Measurements from ENCODE around the gene SKIDA1.

The SKIDA1 gene

DNA sequence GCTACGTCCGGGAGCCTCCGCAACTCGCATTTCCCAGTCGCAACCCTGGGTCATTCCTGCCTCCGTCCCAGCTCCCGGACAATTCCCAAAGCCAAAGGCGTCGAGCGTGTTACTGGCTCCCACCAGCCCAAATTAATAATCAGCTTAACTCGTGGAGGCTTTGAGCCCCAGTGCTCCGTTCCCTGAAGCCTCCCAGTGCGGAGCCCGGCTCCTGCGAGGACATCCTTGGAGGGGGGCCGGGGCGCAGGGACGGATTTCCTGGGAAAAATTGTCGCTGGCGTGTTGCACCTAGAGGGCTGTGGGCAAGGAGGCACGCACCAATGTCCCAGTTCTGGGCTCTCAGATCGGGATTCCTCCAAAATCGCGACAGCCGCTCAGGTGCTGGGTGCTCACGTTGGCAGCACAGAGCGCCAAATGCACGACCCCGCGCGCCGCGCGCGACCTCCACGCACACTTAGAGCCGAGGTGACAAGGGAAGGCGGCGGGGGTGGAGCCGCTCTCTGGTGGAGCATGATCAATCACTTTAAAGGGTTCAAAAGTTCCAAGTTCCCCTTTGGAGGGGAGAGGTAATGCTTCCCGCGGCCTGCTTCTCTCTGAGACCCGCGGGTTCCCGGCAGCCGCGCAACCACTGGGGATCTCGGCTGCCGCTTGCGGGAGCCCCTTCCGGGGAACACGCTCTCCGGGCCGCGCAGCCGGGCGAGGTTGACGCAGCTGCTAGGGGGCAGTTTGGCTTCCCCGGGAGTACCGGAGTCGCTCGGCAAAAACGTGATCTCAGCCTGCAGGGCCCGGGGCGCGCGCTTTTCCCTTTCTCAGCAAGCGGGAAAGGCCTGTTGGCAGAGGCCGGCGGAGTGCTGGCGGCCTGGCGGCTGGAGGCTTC is 25.5 kb downstream of the SKIDA1 start:
- no peak for DNase-seq

DNA sequence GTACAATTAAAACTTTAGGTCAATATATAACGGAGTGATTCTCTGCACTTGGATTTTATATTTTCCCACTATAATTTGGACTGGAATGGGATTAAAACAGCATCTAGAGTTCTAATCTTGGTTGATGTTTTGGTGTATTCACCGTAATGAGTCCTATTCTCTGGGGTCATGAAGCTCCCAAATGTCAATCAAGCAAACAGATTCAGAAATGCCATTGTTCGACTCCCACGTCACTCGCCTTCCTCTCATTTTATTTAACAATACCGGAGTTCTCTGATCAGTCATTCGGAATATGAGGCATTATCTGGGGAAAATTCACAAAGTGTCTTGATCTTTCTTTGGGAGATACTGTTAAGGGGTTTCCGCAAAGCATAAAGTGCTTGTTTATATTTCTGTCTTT is 26.5 kb downstream of the SKIDA1 start:
- no peak for DNase-seq

DNA sequence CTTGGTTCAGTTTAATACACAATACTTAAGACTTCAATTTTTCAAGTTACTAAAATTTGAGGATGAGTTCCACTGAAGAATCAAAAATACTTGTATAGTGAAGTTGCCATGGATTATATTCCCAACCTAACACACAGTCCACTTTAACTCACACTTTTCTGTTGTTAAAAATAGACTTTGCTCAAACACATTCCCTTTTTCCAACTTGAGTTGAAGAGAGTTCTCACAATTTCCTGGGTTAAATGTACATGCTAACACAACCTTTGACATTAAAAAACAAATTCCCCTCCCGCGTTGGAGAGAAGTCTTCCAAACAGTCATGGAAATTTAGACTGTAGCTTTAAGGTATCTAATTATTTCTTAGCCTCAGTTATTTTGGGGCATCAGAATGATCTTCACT is 27.1 kb downstream of the SKIDA1 start:
- DNase-seq = no peak

DNA sequence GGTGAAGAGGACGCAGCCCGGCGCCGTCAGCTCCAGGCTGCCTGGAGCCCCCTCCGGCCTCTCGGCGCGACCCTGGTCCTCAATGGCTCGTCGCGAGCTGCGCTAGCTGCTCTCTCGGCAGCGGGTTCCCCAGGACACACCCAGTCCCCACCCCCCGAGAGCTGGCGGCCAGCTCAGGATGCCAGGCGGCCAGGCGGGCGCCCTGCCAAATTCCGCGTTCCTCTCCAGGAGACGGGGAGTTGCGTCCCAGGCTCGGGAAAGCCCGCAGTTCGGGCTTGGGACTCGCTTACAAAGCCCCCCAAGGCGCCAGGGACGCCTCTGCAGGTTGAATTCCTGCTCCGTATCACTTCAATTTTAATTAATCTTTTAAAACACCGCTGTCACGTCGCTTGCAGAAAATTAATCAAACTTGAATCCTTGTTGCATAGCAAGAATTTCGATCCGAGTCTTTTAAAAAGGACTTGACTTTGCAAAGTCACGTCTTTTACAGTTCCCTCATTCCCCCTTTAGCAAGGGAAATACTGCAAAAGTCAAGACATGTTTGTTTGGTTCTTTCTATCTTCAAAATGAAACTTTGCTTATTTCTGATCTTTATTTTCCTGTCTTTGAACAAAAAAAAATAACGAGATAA is 28.2 kb downstream of the SKIDA1 start:
- DNase-seq = peak; percentile 54

DNA sequence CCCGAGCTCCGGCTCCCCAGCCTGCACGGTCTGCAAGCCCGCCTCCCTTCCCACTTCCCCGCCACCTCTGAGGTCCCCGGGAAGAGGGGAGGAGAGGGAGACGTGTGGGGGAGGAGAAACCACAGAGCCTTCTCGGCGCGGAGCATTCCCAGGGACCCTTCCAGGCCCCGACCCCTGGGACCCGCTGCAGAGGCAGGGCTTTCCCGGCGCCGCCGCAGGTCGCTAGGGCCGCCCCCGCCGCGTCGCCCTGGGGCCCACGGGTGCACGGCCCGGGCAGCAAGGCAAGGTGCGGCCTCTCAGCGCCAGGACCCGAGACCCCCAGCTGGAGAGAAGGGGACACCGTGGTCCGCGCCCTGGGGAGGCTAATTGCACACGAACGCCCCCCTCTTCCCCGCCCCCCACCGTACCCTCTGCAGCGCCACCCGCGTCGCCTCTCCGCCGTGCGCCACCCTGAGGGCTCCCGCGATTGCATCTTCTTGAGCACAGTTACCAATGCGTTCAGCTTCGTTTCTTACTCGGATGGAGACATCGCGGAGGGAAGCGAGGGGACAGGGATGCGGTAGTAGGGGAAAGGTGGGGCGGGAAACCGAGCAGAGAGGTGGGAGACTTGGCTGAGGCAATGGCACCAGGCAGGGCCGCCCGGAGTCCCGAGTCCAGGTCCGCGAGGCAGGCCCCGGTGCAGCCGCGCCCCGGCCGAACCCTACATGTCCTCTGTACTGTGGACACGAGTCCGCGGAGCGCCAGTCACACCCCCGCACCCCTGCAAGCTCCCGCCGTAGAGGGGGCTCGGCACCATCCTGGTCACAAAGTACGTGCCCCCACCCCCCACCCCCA is 28.9 kb downstream of the SKIDA1 start:
- peak; percentile 70 for DNase-seq

DNA sequence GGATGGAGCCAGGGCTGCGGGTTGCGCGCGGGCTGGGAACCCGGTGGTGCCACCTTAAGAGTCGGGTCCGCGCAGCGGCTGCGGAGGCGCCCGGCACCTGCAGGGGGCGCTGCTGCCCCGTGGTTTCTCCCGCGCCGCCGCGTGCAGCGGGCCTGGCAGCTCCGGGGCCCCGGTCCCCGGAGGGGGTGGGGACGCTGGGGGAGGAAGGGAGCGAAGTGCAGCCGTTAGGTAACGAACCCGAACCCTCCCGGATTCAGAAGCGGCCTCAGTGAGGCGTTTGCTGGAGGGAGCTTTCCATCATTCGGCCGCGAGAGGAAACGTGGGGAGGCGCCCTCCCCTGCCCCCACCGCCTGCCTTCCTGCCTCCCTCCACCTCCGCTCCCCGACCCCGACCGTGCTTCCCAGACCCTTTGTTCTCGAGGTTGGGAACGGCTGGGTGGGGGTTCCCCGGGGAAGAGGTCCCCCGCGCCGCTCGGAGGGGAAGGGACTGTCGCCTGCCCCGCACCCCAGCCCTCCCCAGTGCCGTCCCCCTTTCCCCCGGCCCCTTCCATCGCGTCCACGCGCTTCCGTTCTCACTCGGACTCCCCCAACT is 29.6 kb downstream of the SKIDA1 start:
- peak; percentile 92 for DNase-seq

DNA sequence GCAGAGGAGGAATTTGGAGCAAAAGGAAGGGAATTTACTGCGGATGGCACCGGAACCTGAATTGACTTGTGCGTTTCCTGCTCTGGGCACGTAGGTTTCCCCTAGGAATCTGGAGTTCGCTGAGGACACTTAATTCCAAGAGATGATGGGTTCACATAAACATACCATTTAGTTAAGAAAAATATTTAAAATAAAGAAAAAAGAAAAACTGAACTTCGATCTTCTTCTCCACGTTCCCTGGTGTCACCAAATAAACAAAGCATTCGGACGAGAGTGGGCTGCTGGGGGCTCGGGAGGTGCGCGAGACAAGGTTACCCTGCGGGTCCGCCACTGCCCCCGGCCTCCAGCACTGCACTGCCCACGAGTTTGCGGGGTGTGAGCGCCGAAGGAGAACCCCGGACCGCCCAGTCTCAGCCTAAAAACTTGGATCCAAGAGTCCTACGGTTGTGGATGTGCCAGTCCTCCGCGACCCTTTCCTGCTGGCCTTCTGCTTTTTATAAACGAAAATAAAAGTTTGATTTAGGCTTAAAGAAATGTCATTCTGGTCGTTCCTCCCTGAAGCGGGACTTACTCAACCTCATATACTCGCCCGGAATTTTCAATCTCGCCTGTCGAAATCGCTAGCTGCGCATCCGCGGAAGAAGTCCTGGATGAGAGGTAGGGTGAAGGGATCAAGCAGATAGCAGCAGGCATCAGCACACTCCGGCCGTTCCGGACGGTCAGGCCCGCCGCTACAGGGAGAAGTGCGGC is 30.3 kb downstream of the SKIDA1 start:
- no peak for DNase-seq

DNA sequence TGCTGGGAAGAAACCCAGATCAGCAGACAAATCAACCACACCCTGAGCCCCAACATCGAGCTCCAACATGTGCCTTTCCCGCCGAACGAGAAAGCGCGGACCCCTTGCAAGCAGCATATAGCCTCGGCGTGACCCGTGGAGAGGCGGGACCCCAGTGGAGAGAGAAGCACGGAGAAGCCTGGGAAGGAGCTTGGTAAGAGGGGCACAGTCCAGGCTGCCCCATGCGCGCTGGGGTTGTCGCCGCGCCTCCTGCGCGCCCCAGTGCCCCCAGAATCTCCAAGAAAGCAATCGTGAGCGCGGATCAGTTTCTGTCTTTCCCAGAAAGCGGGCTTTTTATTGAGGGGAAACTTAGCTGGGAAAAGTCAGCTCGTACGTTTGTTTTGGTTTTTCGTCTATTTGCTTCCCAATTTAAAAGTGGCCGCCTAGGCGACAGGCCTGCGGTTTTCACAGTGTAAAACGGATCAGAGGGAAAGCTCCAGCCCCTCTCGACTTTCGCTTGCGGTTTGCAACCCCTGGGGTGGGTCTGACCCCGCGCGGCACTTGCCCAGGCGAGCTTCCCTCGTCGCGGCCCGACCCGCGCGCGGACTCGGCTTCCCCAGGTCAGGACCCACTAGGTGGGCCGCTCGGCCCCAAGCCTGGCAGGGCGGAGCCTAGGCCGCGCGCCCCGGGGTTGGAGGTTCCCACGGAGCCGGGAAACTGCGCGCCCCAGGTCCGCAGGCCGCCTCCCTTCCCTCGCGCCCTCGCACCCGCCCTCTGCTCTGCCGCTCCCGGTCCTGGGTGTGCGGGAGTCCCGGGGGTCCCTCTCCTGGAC is 31.1 kb downstream of the SKIDA1 start:
- peak; percentile 43 for DNase-seq

DNA sequence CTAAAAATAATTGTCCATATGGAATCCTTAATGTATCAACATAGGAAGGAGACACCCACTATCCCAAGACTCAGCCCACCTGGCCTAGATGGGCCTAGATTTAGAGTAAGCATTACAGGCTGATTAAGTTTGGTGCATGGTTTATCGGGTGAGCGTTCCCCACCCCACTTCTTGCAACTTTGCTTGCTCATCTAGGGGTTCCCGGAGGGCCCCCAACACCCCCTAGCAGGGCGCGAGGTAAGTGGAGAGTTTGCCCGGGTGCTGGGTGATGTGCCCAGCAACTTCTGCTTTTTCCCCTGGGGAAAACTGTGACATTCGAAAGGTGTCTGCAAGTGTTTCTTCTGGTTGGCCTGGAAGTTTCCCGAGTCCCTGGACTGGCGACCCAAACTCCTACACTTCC is 31.7 kb downstream of the SKIDA1 start:
- no peak for DNase-seq

DNA sequence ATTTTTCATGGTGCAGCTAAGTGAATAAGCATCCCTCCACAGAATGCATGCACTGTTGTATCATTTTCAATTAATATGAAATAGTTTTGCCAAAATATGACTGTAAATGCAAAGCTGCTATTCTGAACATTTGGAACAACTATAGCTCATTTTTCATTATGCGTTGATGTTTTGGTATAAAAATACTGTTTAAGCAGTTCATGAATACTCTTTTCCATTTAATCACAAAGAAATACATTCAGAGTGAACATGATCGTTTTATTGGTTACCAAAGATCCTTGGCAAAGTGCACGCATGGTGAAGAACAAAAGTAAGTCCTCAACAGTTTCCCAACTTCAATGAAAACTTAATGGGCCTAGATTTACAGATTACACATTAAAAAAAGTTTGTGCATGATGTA is 33.1 kb downstream of the SKIDA1 start:
- no peak for DNase-seq

DNA sequence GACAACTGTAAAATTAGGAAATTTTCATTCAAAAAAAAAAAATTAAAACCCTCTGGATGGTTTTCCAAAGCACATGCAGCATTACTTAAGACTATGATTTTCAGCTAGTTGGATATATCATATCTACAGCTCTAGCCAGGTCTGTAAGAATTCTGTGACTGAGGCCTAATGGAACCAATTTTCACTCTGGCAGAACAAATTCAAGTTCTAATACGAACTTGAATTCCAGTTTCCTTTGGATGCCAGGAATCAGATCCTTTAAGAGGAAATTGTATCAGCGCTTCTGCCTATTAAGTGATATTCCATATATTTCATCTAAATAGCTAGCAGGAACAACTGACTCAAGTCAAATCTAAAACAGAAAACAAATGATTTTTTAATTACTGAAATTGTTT is 34.8 kb downstream of the SKIDA1 start:
- no peak for DNase-seq

DNA sequence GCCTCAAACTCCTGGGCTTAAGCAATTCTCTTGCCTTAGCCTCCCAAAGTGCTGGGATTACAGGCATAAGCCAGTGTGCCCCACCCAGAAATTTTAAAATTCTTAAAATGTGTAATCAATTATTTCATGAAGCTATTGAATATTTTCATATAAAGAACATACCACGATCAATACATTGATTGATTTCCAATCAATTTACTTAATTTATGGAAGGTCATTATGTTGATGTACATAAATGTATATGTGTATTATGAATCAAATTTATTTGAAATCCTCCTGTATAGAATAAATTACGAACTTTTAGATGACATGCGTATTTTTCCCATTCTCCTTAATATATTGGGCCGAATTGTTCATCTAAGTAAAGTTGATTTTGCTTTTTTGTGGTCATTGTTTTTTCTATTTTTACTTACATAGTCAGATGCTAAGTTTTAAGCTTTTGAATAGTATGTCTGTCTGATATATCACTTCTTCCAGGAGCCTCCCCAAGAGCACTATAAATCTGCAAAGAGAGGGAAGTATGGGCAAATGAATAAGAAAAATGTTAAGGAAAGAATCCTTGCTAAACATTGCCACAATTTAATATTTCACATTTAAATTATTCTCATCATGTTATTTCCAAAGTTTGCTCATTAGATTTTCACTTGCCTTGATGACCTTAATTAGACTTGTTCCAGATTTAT is 35.3 kb downstream of the SKIDA1 start:
- DNase-seq = no peak

DNA sequence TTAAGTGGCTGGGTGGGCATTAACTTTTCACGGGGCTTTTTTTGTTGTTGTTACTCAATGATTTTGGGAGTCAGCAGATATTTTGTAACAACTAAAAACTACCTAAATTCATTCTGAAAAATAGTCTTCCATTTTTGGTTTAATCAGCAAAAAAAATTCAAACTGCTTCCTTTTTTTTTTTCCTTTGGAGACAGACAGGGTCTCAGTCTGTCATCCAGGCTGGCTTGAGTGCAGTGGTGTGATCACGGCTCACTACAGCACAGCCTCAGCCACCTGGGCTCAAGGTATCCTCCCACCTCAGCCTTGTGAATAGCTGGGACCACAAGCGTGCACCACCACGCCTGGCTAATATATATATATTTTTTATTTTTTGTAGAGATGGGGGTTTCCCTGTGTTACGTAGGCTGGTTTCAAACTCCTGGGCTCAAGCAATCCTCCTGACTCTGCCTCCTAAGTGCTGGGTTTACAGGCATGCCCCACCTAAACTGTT is 36.5 kb downstream of the SKIDA1 start:
- DNase-seq = no peak

DNA sequence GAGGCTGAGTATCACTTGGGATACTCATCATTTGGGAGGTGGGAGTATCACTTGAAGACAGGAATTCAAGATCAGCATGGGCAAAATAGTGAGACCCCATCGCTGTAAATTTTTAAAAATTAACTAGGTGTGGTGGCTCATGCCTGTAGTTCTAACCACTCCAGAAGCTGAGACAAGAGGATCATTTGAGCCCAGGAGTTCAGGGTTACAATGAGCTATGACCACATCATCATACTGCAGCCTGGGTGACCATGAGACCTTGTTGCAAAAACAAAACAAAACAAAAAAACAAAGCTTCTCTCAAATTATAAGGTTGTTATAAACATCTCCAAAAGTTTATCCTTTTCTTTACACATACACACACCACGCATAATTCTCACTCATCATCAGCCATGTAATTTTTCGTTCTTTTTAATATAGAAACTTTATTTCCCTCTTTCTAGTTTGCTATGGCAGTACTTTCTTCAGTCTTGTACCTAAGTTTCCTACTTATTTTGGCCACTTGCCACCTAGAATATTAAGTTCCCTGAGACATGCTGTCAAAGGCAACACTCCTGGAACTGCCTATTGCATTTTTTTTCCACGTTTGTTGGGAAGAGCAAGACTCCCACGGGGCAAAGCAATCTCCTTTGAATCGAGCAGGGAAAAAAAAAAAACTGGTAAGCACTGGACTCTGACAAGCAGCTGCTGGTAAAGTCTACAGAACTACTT is 37.1 kb downstream of the SKIDA1 start:
- no peak for DNase-seq

DNA sequence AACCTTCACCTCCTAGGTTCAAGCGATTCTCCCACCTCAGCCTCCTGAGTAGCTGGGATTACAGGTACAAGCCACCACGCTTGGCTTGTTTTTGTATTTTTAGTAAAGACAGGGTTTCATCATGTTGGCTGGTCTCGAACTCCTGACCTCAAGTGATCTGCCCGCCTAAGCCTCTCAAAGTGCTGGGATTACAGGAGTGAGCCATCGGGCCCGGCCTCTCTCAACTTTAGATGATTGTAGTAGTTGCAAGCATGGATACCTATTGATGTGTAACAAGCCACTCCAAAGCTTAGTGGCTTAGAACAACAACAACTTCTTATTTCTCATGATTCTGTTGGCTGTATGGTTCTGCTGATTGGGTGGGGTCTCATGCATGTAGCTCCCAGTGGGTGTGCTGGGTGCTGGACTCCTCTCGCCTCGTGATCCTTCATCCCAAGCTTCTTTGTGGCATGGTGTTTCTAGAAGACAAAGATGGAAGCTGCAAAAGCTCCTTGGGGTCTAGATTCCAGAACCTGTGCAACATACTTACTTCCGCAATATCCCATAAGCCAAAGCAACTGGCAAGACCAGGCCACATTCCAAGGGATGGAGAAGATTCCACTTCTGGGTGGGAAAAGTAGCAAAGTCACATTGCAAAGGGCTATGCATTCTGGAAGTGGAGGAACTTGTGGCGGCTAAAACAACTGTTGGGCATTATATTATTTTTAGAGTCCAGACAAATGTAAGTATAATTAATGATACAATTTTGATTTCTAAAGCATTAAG is 37.9 kb downstream of the SKIDA1 start:
- DNase-seq = no peak

DNA sequence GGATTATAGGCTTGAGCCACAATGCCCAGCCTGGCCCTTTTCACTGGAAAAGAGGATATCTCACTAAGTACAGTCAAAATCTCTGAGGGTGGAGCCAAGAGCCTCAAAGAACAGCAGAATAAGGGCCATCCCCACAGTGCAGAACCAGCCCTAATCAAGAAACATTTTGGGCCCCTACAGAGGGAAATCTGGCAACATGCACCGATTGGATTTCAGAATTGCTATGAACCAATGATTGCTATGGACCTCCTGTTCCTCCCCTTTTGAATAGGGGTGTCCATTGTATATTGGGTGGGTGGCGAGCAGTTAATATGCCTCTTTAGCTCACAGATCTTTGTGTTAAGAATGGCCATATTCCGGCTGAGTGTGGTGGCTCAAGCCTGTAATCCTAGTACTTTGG is 42.7 kb downstream of the SKIDA1 start:
- no peak for DNase-seq

DNA sequence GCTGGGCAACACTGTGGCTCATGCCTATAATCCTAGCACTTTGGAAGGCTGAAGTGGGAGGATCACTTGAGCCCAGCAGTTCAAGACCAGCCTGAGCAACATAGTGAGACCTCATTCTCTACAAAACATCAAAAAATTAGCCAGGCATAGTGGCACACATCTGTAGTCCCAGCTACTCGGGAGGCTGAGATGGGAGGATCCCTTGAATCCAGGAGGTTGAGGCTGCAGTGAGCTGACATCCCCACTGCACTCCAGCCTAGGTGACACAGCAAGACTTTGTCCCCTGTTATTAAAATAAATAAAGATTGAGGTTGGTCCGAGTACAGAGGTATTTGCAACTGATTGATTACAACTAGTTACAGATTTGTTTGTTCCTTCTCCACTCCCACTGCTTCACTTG is 44.1 kb downstream of the SKIDA1 start:
- DNase-seq = no peak

DNA sequence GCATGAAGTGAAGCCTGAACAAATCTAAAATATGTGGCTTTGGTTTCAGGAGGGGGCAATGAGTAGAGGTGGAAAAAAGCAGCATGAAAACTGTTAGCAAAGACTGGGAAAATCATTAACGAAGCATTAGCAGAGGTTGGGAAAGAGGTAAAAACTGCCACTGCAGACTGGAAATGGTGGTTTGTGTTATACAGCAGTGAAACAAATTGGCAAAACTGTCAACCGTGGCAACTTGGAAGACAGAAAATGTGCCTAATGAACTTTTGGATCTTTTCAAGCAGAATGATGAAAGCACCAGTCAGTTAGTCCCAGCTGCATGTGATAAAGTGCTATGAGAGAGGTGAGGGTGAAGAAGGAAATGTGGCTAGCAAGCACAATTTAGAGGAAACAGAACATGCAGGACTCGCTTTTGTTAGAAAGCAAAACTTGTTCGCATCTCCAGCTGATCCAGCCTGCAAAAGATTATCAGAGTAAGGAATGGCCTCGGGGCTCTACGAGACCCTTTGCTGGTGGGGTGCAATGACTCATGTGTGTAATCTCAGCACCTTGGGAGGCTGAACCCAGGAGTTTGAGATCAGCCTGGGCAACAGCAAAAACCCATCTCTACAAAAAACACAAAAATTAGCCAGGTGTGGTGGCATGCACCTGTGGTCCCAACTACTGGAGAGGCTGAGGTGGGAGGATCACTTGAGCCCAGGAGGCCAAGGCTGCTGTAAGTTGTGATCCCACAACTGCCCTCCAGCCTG is 45.7 kb downstream of the SKIDA1 start:
- no peak for DNase-seq

DNA sequence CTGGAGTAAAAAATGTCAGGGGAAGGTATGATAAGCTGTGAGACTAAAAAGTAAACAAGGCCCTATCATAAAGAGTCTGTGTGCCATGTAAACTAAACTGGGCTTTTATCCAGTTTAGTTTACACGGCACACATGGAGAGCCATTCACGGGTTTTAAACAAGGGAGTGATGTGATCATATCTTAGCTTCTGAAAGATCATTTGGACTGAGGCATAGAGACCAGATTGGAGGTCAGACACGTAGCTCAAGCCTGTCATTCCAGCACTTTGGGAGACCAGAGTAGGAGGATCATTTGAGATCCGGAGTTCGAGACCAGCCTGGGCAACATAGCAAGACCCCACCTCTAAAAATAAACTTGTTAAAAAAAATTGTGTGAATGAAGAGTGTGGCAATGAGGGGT is 50.1 kb downstream of the SKIDA1 start:
- DNase-seq = no peak
